Measurements from ENCODE around the gene BNIP5.

DNA sequence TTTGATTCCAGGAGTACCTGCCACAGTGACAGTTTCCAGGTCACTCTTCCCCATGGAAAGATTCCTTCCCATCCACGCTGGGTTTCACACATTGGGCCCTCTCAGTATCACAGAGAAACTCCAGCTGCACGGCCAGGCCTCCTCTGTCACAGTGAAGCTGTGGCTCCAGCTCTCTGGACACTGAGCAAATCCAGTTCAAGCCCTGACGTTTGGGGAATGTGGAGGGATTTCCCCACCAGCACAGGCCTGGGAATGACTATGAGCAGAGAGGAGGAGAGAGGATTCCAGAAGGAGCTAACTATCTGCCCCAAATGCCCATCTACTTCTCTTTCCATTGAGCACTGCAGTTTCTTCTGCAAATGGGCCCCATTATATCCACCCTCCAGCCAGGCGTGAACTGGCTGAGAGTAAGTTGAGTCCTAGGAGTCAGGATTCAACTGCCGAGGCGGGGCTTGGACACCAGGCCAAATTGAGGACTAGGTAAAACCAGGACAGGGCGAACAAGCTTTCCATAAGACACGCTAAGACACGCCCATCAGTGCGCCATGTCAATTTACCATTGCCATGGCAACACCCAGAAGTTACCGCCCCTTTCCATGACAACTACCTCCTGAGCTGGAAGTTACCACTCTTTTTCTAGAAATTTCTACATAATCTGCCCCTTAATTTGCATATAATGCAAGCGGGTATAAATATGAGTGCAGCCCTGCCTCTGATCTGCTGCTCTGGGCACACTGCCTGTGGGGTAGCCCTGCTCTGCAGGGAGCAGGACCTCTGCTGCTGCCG is 9.2 kb upstream of the BNIP5 start:
- TF ChIP-seq, protein P1, sequence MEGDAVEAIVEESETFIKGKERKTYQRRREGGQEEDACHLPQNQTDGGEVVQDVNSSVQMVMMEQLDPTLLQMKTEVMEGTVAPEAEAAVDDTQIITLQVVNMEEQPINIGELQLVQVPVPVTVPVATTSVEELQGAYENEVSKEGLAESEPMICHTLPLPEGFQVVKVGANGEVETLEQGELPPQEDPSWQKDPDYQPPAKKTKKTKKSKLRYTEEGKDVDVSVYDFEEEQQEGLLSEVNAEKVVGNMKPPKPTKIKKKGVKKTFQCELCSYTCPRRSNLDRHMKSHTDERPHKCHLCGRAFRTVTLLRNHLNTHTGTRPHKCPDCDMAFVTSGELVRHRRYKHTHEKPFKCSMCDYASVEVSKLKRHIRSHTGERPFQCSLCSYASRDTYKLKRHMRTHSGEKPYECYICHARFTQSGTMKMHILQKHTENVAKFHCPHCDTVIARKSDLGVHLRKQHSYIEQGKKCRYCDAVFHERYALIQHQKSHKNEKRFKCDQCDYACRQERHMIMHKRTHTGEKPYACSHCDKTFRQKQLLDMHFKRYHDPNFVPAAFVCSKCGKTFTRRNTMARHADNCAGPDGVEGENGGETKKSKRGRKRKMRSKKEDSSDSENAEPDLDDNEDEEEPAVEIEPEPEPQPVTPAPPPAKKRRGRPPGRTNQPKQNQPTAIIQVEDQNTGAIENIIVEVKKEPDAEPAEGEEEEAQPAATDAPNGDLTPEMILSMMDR (IDR thresholded peaks at IDR 0.05) = no peak
- no peak for TF ChIP-seq POLR2AphosphoS5 (IDR thresholded peaks at IDR 0.05)
- TF ChIP-seq POLR2A (IDR thresholded peaks at IDR 0.05) = no peak
